ENCODE results near the gene LRIG1. TPM values are rescaled to one million over a fixed set of nuclear protein-coding genes. Genes with fewer than 3 reads are reported as not detected.

Gene LRIG1
- total RNA-seq, 3 donors from 2014 or later: 72.1 to 180 (median 75.3) TPM

DNA sequence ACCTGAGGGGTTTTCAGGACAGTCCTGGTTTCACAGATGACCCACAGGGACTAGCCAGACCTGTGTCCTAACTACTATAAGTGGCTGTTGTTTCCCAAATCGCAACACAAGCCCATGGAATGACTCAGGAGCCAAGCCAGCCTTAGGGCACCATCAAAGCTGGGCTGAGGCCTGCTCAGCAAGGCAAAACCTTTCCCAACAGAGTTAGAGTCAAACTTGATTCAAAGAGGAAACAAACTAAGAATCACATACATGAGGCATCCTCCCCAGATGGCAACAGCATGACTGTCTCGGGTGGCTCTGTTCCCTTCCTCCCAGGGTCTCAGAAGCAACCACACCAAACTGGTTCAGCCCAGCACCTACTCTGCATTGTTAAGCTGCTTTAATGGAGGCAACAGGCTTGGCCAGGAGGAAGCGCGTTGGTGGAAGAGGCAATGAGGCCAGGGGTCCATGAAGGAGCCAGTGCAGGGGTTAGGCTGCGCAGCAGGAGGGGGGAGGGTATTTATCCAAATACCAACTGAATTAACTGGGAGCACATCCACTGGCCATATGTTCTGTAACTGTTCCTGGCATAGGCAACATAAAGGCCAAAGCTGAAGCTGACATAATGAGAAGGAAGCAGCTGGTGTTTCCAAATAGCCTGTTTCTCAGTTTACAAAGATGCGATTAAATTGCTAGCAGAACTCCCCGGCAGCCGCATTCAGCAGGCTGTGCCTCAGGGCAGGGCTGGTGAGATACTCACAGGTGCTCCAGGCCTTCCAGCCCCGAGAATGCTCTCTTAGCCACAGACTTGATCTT is 102.4 kb downstream of the LRIG1 start:
- no peak for TF ChIP-seq CTCF (IDR thresholded peaks at IDR 0.05)
- Histone ChIP-seq H3K9me3 (no peaks in the 10 kb centered on the region), H3K36me3 (ENCODE audit: low read depth) (peaks cover 7% of the 10 kb centered on the region), H3K4me3 (no peak overlapping the region), H3K4me1 (ENCODE audit: low read depth) (no peaks in the 10 kb centered on the region)
- intact Hi-C loops (cut with DNase I, micrococcal nuclease): no loop called here
- ATAC-seq (no peak), DNase-seq (no peak)

DNA sequence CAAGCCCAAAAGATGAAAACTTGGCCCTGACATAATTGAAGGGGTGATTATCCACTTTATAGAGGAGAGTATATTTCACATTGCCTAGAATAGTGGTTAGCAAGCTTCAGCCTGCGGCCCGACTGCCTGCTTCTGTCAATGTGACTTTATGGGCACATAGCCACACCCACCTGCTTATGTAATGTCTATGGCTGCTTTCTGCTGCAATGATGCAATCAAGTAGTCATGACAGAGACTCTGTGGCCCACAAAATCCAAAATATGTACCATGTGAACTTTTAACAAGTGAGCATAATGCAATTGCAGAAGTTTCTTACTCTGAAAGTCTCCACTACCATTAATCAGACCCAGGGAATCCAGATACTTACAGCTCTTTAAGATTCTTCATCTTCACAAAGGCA is 103.1 kb downstream of the LRIG1 start:
- no peak for TF ChIP-seq CTCF (IDR thresholded peaks at IDR 0.05)
- DNase-seq: peak in 1 of 3 donors; percentile 45
- Histone ChIP-seq H3K4me1 (ENCODE audit: low read depth) (no peaks in the 10 kb centered on the region), H3K36me3 (ENCODE audit: low read depth) (peaks cover 7% of the 10 kb centered on the region), H3K4me3 (no peak overlapping the region), H3K9me3 (no peaks in the 10 kb centered on the region)
- ATAC-seq: peak; percentile 56
- intact Hi-C loops (cut with DNase I, micrococcal nuclease): no loop called here

DNA sequence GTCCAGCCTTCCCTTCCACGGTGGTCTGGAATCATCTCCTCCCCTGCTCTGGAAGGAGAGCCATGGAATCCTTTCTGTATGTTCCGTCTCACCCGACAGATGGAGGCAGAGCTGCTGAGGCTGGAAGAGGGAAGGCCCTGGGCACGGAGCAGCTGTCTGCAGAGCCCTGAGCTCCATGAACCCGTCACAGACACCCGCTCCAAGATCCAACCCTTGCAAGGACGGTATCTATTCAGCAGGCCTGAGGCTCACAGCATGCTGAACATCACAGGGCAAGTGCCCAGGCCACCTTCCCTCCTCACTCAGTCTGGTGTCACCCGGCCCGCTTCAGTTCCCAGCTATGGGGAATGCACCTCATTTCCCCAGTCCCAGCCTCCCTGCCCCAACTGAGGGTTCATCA is 103.9 kb downstream of the LRIG1 start:
- ATAC-seq (no peak), DNase-seq (no peak)
- TF ChIP-seq CTCF (IDR thresholded peaks at IDR 0.05): no peak
- Histone ChIP-seq H3K36me3 (ENCODE audit: low read depth) (peaks cover 7% of the 10 kb centered on the region), H3K9me3 (no peaks in the 10 kb centered on the region), H3K4me1 (ENCODE audit: low read depth) (no peaks in the 10 kb centered on the region), H3K4me3 (no peak overlapping the region)
- intact Hi-C loops (cut with DNase I, micrococcal nuclease): no loop called here

DNA sequence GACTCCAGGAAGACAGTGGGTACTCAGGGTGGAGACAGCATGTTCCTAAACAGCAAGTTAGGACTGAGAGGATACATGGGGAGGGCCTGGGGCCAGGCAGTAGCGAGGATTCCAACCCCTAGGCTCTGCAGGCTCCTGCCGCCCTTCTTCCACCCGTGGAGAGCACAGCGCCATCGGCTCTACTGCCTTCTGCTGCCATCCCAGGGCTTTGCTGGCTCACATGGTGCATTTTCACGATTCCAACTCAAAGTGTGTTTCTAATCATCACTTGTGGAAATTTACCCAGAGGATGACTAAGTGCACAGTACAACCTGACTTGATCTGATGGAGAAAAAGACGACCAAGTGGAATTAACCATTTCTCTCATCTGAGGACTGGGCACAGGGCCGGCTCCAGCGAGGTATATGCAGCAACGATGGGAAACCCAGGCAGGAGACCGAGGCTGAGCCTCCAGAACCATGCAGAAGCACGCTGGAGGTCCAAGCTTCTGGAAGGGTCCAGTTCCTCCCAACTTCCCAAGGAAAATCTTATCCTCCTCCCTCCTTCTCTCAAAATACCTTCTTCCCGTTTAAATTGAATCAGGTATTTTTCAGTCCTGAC is 104.6 kb downstream of the LRIG1 start:
- TF ChIP-seq CTCF (IDR thresholded peaks at IDR 0.05): no peak
- no peaks in the 10 kb centered on the region for H3K4me1 ChIP-seq (ENCODE audit: low read depth)
- intact Hi-C loops (cut with DNase I, micrococcal nuclease): no loop called here

GRCh38 chr3:66395635-66396034 is 105.2 kb downstream of the LRIG1 start:
- intact Hi-C loops (cut with DNase I, micrococcal nuclease): no loop called here
- H3K36me3 ChIP-seq (ENCODE audit: low read depth): peaks cover 7% of the 10 kb centered on the region

More for the DNA sequence above, 104.6 kb downstream of the LRIG1 start:
- Histone ChIP-seq H3K36me3 (ENCODE audit: low read depth) (peaks cover 7% of the 10 kb centered on the region), H3K9me3 (no peaks in the 10 kb centered on the region), H3K4me3 (no peak overlapping the region)
- no peak for DNase-seq
- ATAC-seq: no peak

More at GRCh38 chr3:66395635-66396034, 105.2 kb downstream of the LRIG1 start:
- ATAC-seq (no peak), DNase-seq (no peak)
- H3K4me3 ChIP-seq: no peak overlapping the region
- no peak for TF ChIP-seq CTCF (IDR thresholded peaks at IDR 0.05)
- no peaks in the 10 kb centered on the region for H3K4me1 ChIP-seq (ENCODE audit: low read depth)
- H3K9me3 ChIP-seq: no peaks in the 10 kb centered on the region
